B cell (primary cell): ENCODE measurements around the gene EHF. TPM values are rescaled to one million over a fixed set of nuclear protein-coding genes. Genes with fewer than 3 reads are reported as not detected.

Experiments used
- ATAC-seq: fragments of 200-7000 bp; cut with Tn5 transposase; one replicate; pipeline ENCODE4 v1.10.0; 2021; ENCODE audit warnings: low read depth, mild to moderate bottlenecking, moderate number of reproducible peaks, moderate library complexity
- CTCF ChIA-PET: fragments of 350-600 bp; sonication (Branson Sonifier 250); formaldehyde crosslinking; loops from one replicate; lab custom pipeline; 2021; ENCODE audit warnings: antibody characterized with exemption, inconsistent platforms; lab: Charles Lee
- POLR2A ChIA-PET: fragments of 350-600 bp; sonication (Branson Sonifier 250); formaldehyde crosslinking; loops from one replicate; lab custom pipeline; 2021; ENCODE audit warnings: antibody characterized with exemption; lab: Charles Lee
- DNase-seq: peaks from one replicate; pipeline ENCODE4 v3.0.0; 2013
- H2AFZ ChIP-seq: 2 replicates; pipeline ENCODE4 v1.6.1; 2012; ENCODE audit warnings: mild to moderate bottlenecking, low read depth, low read length; ENCODE audit not compliant: insufficient read depth, poor library complexity, severe bottlenecking
- H3K27ac ChIP-seq, 2 donors: 1 replicate in 1 of 2; 2 replicates in 1 of 2; pipeline ENCODE4 v1.5.1; 2012 to 2013; ENCODE audit warnings: low read length in 2 of 2, mild to moderate bottlenecking in 2 of 2, moderate library complexity in 1 of 2
- H3K27me3 ChIP-seq, 4 experiments: fragments of 200-600 bp in 1 of 4; sonication (generic) in 1 of 4; replicated peaks in 1 of 4; 1 replicate in 2 of 4; 2 replicates in 2 of 4; pipeline versions ENCODE4 v1.6.1 to v1.7.0; 2013 to 2016; ENCODE audit warnings: low read length in 3 of 4, mild to moderate bottlenecking in 2 of 4, mixed read lengths in 1 of 4, moderate library complexity in 1 of 4; ENCODE audit not compliant: insufficient read depth in 4 of 4, control insufficient read depth in 3 of 4; ENCODE audit errors: control extremely low read depth in 1 of 4
- H3K36me3 ChIP-seq, 2 experiments: replicated peaks in 1 of 2; 1 replicate in 1 of 2; 2 replicates in 1 of 2; pipeline versions ENCODE4 v1.6.1 to v1.7.1; 2013; ENCODE audit warnings: low read length in 1 of 2; ENCODE audit not compliant: insufficient read depth in 2 of 2, control insufficient read depth in 1 of 2; ENCODE audit errors: control extremely low read depth in 1 of 2, extremely low read depth in 1 of 2
- H3K4me1 ChIP-seq, 2 donors: fragments of 200-600 bp in 1 of 2; sonication (generic) in 1 of 2; 1 replicate in 1 of 2; 2 replicates in 1 of 2; pipeline versions ENCODE4 v1.5.1 to v1.6.1; 2013 to 2017; ENCODE audit warnings: low read length in 2 of 2; ENCODE audit not compliant: control insufficient read depth in 2 of 2, insufficient read depth in 2 of 2
- H3K4me2 ChIP-seq: replicated peaks from 2 replicates; pipeline ENCODE3; 2012; ENCODE audit warnings: mild to moderate bottlenecking, low read depth, low read length; ENCODE audit not compliant: poor library complexity, severe bottlenecking
- H3K4me3 ChIP-seq, 5 experiments: fragments of 200-600 bp in 1 of 5; sonication (generic) in 1 of 5; 1 replicate in 3 of 5; 2 replicates in 2 of 5; pipeline versions ENCODE4 v1.5.1 to v1.7.0; 2011 to 2016; ENCODE audit warnings: low read length in 4 of 5, mild to moderate bottlenecking in 4 of 5, low read depth in 2 of 5, control low read depth in 1 of 5, moderate library complexity in 1 of 5; ENCODE audit not compliant: insufficient read depth in 1 of 5; ENCODE audit errors: control extremely low read depth in 1 of 5, extremely low read depth in 1 of 5
- H3K79me2 ChIP-seq: fragments of 200-600 bp; sonication (generic); one replicate; pipeline ENCODE4 v1.6.0; 2016; ENCODE audit warnings: low read length; ENCODE audit not compliant: control insufficient read depth, insufficient read depth
- H3K9ac ChIP-seq: fragments of 200-600 bp; sonication (generic); 2 replicates; pipeline ENCODE4 v1.6.1; 2017; ENCODE audit warnings: mild to moderate bottlenecking, low read length, moderate library complexity
- H3K9me3 ChIP-seq, 3 donors: one replicate each; pipeline versions ENCODE4 v1.6.1 to v1.7.1; 2013; ENCODE audit warnings: low read length in 2 of 3; ENCODE audit not compliant: control insufficient read depth in 2 of 3, insufficient read depth in 1 of 3; ENCODE audit errors: control extremely low read depth in 1 of 3
- H4K20me1 ChIP-seq: 2 replicates; pipeline ENCODE4 v1.6.0; 2012; ENCODE audit warnings: mild to moderate bottlenecking, low read length; ENCODE audit not compliant: insufficient read depth, control insufficient read depth, poor library complexity, severe bottlenecking
- H3K27ac Mint-ChIP-seq: one replicate; pipeline ENCODE4 v1.8.0; 2021; ENCODE audit warnings: mixed read lengths
- H3K27me3 Mint-ChIP-seq: one replicate; pipeline ENCODE4 v1.8.0; 2021; ENCODE audit warnings: mixed read lengths
- H3K4me1 Mint-ChIP-seq: one replicate; pipeline ENCODE4 v1.8.0; 2021; ENCODE audit warnings: mixed read lengths
- H3K4me3 Mint-ChIP-seq: one replicate; pipeline ENCODE4 v1.8.0; 2021; ENCODE audit warnings: mixed read lengths
- H3K9me3 Mint-ChIP-seq: one replicate; pipeline ENCODE4 v1.8.0; 2022; ENCODE audit warnings: mixed read lengths; ENCODE audit not compliant: insufficient read depth
- CTCF ChIP-seq: fragments of 200-600 bp; IDR thresholded peaks from one replicate; pipeline ENCODE4 v1.8.0; 2022; ENCODE audit warnings: antibody characterized with exemption, mild to moderate bottlenecking
- EZH2 ChIP-seq: IDR thresholded peaks from 2 replicates; pipeline ENCODE4 v1.6.1; 2012; ENCODE audit warnings: borderline replicate concordance, low read depth, mild to moderate bottlenecking, moderate library complexity, low read length; ENCODE audit not compliant: insufficient read depth, poor library complexity, severe bottlenecking
- WGBS: methylation state at CpG from one replicate; pipeline ENCODE4 v1.1.5; 2013; ENCODE audit warnings: missing lambda C conversion rate; ENCODE audit not compliant: insufficient coverage; 5-methylcytosine and 5-hydroxymethylcytosine counted together
- intact Hi-C: fragments of 100-400 bp; cut with micrococcal nuclease; formaldehyde crosslinking; loops from one replicate; pipeline ENCODE4 v1.10.0; 2022
- polyA plus RNA-seq: library from polyadenylated mRNA; depleted of rRNA; stranded (reverse); fragments of >200 nt; gene quantifications from 2 replicates; pipeline ENCODE4 v1.2.3, GENCODE V29; 2012
- total RNA-seq, 2 donors: library from RNA; stranded (reverse); fragments of 120-200 nt in 1 of 2; gene quantifications; 1 replicate in 1 of 2; 2 replicates in 1 of 2; pipeline versions ENCODE4 v1.2.3 to v1.2.4, GENCODE V29; 2013 to 2022

The EHF gene
- total and polyA plus RNA-seq, 2 donors (not counting 1 experiment from before 2014, with no cell fraction given), result not detected

- H3K27me3 ChIP-seq, result no peaks in the 10 kb centered on the region
- H3K36me3 ChIP-seq, result no peaks in the 10 kb centered on the region
- DNase-seq (no peak), ATAC-seq (no peak)
- no peak for TF ChIP-seq EZH2
- ChIA-PET POLR2A (no interaction called here), CTCF (interaction anchor here (1.8 kb wide), 1 partner anchor 12 kb away, joined by 4 read pairs; no protein-coding TSS in a partner anchor)
- H3K4me2 ChIP-seq, result no peak overlapping the region
- H3K79me2 ChIP-seq, result no peaks in the 10 kb centered on the region
- no peaks in the 10 kb centered on the region for H3K9me3 ChIP-seq
- Mint-ChIP-seq H3K9me3 (no peaks in the 10 kb centered on the region), H3K4me3 (no peak overlapping the region), H3K27me3 (no peaks in the 10 kb centered on the region), H3K27ac (no peak overlapping the region), H3K4me1 (no peaks in the 10 kb centered on the region)
- no peaks in the 10 kb centered on the region for H3K4me1 ChIP-seq
- H4K20me1 ChIP-seq, result no peaks in the 10 kb centered on the region
- H3K4me3 ChIP-seq, result no peak overlapping the region
- 92% methylated on average over 2 of the region's 3 CpGs for WGBS
- no peak overlapping the region for H3K9ac ChIP-seq
- intact Hi-C loops, result no loop called here
- no peak overlapping the region for H3K27ac ChIP-seq
- H2AFZ ChIP-seq, result no peak overlapping the region
Measured at GRCh38 chr11:34643311-34643710, 22.4 kb downstream of the EHF start.

DNA sequence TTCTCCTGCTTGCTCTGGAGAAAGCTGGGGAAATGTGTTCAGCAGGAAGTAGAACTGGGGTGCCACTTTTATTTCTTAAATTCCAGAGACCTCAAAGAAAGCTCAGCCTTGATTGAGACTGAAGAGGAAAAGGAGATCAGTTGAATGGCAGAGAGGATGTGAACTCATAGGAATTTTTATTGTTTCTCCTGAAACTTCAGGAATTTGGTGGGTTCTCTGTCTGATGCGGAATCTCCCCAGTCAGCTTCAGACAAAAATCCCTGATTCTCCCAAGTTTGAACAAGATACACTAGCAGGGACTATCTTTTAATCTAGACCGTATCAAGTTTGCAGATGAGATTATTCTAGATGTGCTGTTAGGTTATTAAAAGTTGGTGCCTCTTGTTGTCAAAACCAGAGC is 23.0 kb downstream of the EHF start:
- H3K27ac Mint-ChIP-seq, result no peak overlapping the region
- Histone ChIP-seq H3K9me3 (no peaks in the 10 kb centered on the region), H3K9ac (no peak overlapping the region), H3K4me1 (no peaks in the 10 kb centered on the region), H3K36me3 (no peaks in the 10 kb centered on the region), H3K27me3 (no peaks in the 10 kb centered on the region), H2AFZ (no peak overlapping the region), H3K27ac (no peak overlapping the region), H3K4me2 (no peak overlapping the region), H3K79me2 (no peaks in the 10 kb centered on the region), H4K20me1 (no peaks in the 10 kb centered on the region), H3K4me3 (no peak overlapping the region)
- no peak overlapping the region for H3K4me3 Mint-ChIP-seq
- no peak for DNase-seq
- CTCF ChIA-PET, result interaction anchor here (1.8 kb wide), 1 partner anchor 11 kb away, joined by 4 read pairs; no protein-coding TSS in a partner anchor
- intact Hi-C loops, result no loop called here
- no peaks in the 10 kb centered on the region for H3K27me3 Mint-ChIP-seq
- H3K9me3 Mint-ChIP-seq, result no peaks in the 10 kb centered on the region
- WGBS, result no CpG with 5 or more reads among the region's 2 CpGs
- POLR2A ChIA-PET, result no interaction called here
- no peaks in the 10 kb centered on the region for H3K4me1 Mint-ChIP-seq
- TF ChIP-seq CTCF, result no peak
- TF ChIP-seq EZH2, result no peak
- ATAC-seq, result no peak
